ENCODE measurements around the gene ZSCAN29.

The ZSCAN29 gene

DNA sequence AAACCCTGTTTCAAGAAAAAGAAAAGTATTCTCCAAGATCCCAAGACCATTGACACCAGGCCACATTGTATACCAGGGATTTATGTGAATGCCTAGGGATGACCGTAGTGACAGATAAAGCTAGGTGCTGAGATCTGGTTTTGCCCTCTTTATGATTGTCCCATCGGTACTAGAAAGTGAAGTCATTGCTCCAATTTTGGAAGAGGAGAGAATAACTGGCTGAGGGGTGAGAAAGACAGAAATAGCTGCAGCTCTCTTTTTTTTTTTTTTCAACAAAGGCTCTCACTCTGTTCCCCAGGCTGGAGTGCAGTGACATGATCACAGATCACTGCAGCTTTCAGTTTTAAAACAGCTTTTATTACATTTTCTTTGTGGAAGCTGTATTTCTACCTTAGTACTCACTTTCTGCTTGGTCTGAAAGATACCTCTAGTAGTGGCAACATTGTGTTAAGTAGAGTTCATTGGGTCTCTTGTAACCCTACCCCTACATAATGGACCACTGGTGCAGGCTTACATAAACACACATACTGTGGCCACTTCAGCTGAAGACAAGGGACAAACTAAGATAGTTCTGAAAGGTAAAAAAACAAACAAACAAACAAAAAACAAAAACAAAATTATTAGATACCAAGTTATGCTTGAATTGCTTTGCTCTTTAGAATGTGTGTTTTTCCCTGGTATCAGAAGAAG is 18.0 kb downstream of the ZSCAN29 start:
- no peak for DNase-seq (ENCODE audit: low read depth in 2 of 3, low spot score in 2 of 3)

- no peak for DNase-seq (ENCODE audit: low read depth in 2 of 3, low spot score in 2 of 3)
These were observed 23.7 kb downstream of the ZSCAN29 start for GRCh38 chr15:43347114-43347513.

DNA sequence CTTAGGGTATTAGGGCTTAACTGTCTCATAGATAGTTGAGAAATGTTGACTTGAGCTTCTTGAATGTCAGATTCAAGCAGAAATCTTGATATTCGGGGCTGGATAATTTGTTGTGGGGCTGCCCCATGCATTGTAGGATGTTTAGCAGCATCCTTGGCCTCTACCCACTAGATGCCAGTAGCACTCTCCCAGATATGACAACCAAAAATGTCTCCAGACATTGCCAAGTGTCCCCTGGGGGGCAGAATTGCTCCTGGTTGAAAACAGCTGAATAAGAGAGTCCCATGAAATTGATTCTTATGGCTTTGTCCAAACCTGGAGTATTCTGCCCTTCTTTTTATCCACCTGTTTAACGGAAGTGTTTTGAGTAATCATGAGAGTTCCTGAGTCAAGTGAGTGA is 24.5 kb downstream of the ZSCAN29 start:
- DNase-seq (ENCODE audit: low read depth in 2 of 3, low spot score in 2 of 3): no peak

DNA sequence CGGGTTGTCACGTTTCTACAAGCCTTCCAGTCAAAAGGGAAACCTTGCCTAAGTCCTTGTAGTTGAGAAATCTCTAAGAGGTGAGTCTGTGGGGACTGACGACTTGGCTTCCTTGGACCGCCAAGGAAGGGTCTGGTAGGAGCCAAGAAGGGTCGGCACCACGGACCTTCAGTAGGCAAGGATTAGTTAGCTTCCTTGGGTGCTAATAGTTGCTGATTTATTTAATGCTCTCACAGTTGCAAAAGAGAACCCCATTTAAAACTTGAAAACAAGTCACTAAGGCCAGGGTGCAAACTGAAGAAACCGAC is 40.1 kb downstream of the ZSCAN29 start:
- DNase-seq (ENCODE audit: low read depth in 2 of 3, low spot score in 2 of 3): no peak

DNA sequence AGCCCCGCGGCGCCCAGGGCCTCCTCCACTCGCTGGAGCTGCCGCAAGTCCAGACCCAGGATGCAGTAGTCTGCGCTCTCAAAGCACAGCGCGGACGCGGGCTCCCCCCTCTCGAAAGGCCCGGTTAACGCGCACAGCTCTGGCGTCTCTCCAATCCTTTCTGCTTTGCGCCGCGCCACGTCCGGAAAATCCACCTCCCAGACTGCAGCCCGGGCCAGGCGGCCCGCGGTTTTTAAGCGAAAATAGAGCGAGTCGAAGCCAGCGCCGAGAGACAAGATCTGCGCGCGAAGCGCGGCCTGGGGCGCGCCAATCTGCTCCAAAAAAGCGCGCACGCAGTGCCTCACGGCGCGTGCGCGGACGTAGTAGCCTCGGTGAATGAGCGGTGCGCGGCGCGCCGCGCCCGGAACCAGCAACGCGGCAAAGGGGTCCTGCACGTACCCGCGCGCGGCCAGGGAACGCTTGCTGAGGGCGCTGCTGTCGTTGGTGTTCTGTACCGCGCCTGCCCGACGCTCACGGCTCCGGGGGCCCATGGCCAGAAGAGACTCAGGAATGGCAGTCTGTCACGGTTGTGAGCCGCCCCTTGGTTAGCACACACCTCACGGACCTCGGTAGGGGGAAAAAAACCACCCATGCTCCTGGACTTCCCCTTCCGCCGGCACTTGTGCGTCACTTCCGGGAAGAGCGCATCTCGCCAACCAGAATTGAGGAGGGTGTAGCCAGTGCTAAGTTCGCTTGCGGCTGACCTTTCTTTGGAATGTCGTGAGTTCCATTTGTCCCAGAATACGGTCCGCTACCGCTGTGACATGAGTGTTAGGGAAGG is 40.7 kb downstream of the ZSCAN29 start, which contains the start of gene LCMT2:
Gene LCMT2 (minus strand): TSS at position 614 of the 820 bp plus-strand sequence. CDS start 84 bp downstream, at position 530.
- DNase-seq (ENCODE audit: low read depth in 2 of 3, low spot score in 2 of 3): peak; percentile 61 to 72 (median 70)

GRCh38 chr15:43329217-43329959 is 41.5 kb downstream of the ZSCAN29 start:
- DNase-seq (ENCODE audit: low read depth in 2 of 3, low spot score in 2 of 3): no peak

DNA sequence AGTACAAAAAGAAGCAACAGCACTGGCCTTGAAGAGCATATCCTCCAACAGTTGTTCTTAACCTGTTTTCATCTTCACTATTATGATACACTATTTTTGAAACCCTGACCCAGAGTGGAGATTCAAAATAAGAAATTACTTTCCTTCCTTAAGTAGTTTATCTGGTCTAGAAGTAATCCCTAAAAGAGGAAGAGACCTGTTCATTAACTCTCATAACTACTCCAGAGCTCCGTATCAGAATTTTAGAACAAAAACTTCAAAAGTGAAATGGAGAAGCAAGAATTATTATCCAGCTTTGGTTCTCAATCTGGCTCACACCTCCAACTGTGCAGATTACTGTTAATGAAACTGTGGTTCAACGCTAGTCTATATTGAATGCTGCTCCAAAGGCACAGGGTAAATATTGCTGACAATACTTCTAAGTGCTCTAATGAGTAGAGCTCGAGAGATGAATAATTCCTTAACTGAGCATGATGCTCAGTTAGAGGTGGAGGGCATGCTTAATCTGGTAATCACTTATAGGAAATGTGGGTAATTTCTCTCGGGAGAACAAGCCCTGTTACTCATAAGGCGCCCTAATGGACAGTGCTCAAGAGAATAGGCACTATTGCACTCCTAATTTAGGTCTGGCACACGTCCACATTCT is 45.7 kb downstream of the ZSCAN29 start:
- DNase-seq (ENCODE audit: low read depth in 2 of 3, low spot score in 2 of 3): no peak

- DNase-seq (ENCODE audit: low read depth in 2 of 3, low spot score in 2 of 3): no peak
These were observed 51.7 kb downstream of the ZSCAN29 start for GRCh38 chr15:43318990-43319771.

GRCh38 chr15:43317566-43318184 is 53.2 kb downstream of the ZSCAN29 start:
- DNase-seq (ENCODE audit: low read depth in 2 of 3, low spot score in 2 of 3): no peak

- DNase-seq (ENCODE audit: low read depth in 2 of 3, low spot score in 2 of 3): no peak
These were observed 53.9 kb downstream of the ZSCAN29 start for GRCh38 chr15:43316971-43317346.

GRCh38 chr15:43316016-43316970 is 54.5 kb downstream of the ZSCAN29 start:
- DNase-seq (ENCODE audit: low read depth in 2 of 3, low spot score in 2 of 3): no peak

DNA sequence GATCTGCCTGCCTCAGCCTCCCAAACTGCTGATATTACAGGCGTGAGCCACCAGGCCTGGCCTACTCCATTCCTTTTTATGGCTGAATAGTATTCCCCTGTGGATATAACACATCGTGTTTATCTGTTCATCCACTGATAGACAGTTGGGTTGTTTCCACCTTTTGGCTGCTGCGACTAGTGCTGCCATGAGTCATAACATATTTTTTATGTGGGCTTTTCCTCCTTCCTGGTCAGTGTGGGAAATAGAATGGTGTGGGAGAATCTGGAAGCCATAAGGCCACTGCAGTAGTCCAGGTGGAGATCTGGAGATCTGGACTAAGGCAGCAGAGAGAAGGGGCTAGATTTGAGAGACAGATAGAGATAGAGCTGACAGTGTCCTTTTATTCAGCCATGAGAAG is 56.7 kb downstream of the ZSCAN29 start:
- no peak for DNase-seq (ENCODE audit: low read depth in 2 of 3, low spot score in 2 of 3)

- no peak for DNase-seq (ENCODE audit: low read depth in 2 of 3, low spot score in 2 of 3)
These were observed 58.5 kb downstream of the ZSCAN29 start for GRCh38 chr15:43312378-43312777.

Measured in activated CD8-positive, alpha-beta memory T cell treated with anti-CD3 and anti-CD28 coated beads for 48 hours (primary cell).